ENCODE results near the gene OR5K2.

The OR5K2 gene

GRCh38 chr3:98522544-98523281 is 25.2 kb downstream of the OR5K2 start, which contains the start of gene CLDND1:
Gene CLDND1, minus strand, starts transcription at chr3:98522902. Its CDS starts 1,478 bp downstream, at chr3:98521424.
- Histone ChIP-seq H3K4me3 (ENCODE audit: low read depth, low read length) (peak within 1 kb of the TSS; percentile 90), H3K4me1 (ENCODE audit: control insufficient read depth, insufficient read depth, low read length, unreplicated experiment) (peaks cover 8% of the 10 kb centered on the region), H3K27me3 (ENCODE audit: insufficient read depth, low read length) (no peaks in the 10 kb centered on the region), H2AFZ (ENCODE audit: low read length, unreplicated experiment) (peak within 1 kb of the TSS; percentile 89), H3K27ac (ENCODE audit: low read depth, low read length) (peak within 1 kb of the TSS; percentile 84), H3K79me2 (ENCODE audit: control insufficient read depth, insufficient read depth, low read length, unreplicated experiment) (peaks cover 41% of the 10 kb centered on the region), H3K36me3 (ENCODE audit: insufficient read depth, low read length) (peaks cover 28% of the 10 kb centered on the region)

GRCh38 chr3:98525494-98525893 is 28.0 kb downstream of the OR5K2 start:
- Histone ChIP-seq H2AFZ (ENCODE audit: low read length, unreplicated experiment) (no peak overlapping the region), H3K4me3 (ENCODE audit: low read depth, low read length) (no peak overlapping the region), H3K4me1 (ENCODE audit: control insufficient read depth, insufficient read depth, low read length, unreplicated experiment) (peaks cover 8% of the 10 kb centered on the region), H3K36me3 (ENCODE audit: insufficient read depth, low read length) (peaks cover 5% of the 10 kb centered on the region; the same call in 1 of the 2 replicates), H3K79me2 (ENCODE audit: control insufficient read depth, insufficient read depth, low read length, unreplicated experiment) (peaks cover 20% of the 10 kb centered on the region), H3K27ac (ENCODE audit: low read depth, low read length) (no peak overlapping the region), H3K27me3 (ENCODE audit: insufficient read depth, low read length) (no peaks in the 10 kb centered on the region)

GRCh38 chr3:98528474-98529346 is 31.2 kb downstream of the OR5K2 start:
- Histone ChIP-seq H3K4me1 (ENCODE audit: control insufficient read depth, insufficient read depth, low read length, unreplicated experiment) (no peaks in the 10 kb centered on the region), H2AFZ (ENCODE audit: low read length, unreplicated experiment) (no peak overlapping the region), H3K79me2 (ENCODE audit: control insufficient read depth, insufficient read depth, low read length, unreplicated experiment) (no peaks in the 10 kb centered on the region), H3K36me3 (ENCODE audit: insufficient read depth, low read length) (no peaks in the 10 kb centered on the region), H3K4me3 (ENCODE audit: low read depth, low read length) (no peak overlapping the region), H3K27me3 (ENCODE audit: insufficient read depth, low read length) (peaks cover 13% of the 10 kb centered on the region; the same call in 1 of the 2 replicates), H3K27ac (ENCODE audit: low read depth, low read length) (no peak overlapping the region)

- no peaks in the 10 kb centered on the region for H3K79me2 ChIP-seq (ENCODE audit: control insufficient read depth, insufficient read depth, low read length, unreplicated experiment)
- no peak overlapping the region for H3K4me3 ChIP-seq (ENCODE audit: low read depth, low read length)
- no peak overlapping the region for H3K27ac ChIP-seq (ENCODE audit: low read depth, low read length)
- H3K36me3 ChIP-seq (ENCODE audit: insufficient read depth, low read length): no peaks in the 10 kb centered on the region
- H2AFZ ChIP-seq (ENCODE audit: low read length, unreplicated experiment): no peak overlapping the region
- H3K4me1 ChIP-seq (ENCODE audit: control insufficient read depth, insufficient read depth, low read length, unreplicated experiment): no peaks in the 10 kb centered on the region
- peaks cover 13% of the 10 kb centered on the region; the same call in 1 of the 2 replicates for H3K27me3 ChIP-seq (ENCODE audit: insufficient read depth, low read length)
These were observed 32.5 kb downstream of the OR5K2 start for GRCh38 chr3:98529856-98530459.

GRCh38 chr3:98530676-98531075 is 33.2 kb downstream of the OR5K2 start:
- Histone ChIP-seq H3K27ac (ENCODE audit: low read depth, low read length) (no peak overlapping the region), H2AFZ (ENCODE audit: low read length, unreplicated experiment) (no peak overlapping the region), H3K79me2 (ENCODE audit: control insufficient read depth, insufficient read depth, low read length, unreplicated experiment) (no peaks in the 10 kb centered on the region), H3K4me1 (ENCODE audit: control insufficient read depth, insufficient read depth, low read length, unreplicated experiment) (no peaks in the 10 kb centered on the region), H3K27me3 (ENCODE audit: insufficient read depth, low read length) (peaks cover 13% of the 10 kb centered on the region; the same call in 1 of the 2 replicates), H3K4me3 (ENCODE audit: low read depth, low read length) (no peak overlapping the region), H3K36me3 (ENCODE audit: insufficient read depth, low read length) (no peaks in the 10 kb centered on the region)

GRCh38 chr3:98531622-98532274 is 34.3 kb downstream of the OR5K2 start, which contains the start of gene GPR15:
Gene GPR15, plus strand, starts transcription at chr3:98531978. Its CDS starts 56 bp downstream, at chr3:98532034.
- H3K27me3 ChIP-seq (ENCODE audit: insufficient read depth, low read length): peaks cover 13% of the 10 kb centered on the region; the same call in 1 of the 2 replicates
- H3K4me1 ChIP-seq (ENCODE audit: control insufficient read depth, insufficient read depth, low read length, unreplicated experiment): no peaks in the 10 kb centered on the region
- H2AFZ ChIP-seq (ENCODE audit: low read length, unreplicated experiment): no peak within 1 kb of the TSS
- H3K27ac ChIP-seq (ENCODE audit: low read depth, low read length): no peak within 1 kb of the TSS
- H3K36me3 ChIP-seq (ENCODE audit: insufficient read depth, low read length): no peaks in the 10 kb centered on the region
- H3K4me3 ChIP-seq (ENCODE audit: low read depth, low read length): no peak within 1 kb of the TSS
- no peaks in the 10 kb centered on the region for H3K79me2 ChIP-seq (ENCODE audit: control insufficient read depth, insufficient read depth, low read length, unreplicated experiment)

- H3K79me2 ChIP-seq (ENCODE audit: control insufficient read depth, insufficient read depth, low read length, unreplicated experiment): no peaks in the 10 kb centered on the region
- no peaks in the 10 kb centered on the region for H3K36me3 ChIP-seq (ENCODE audit: insufficient read depth, low read length)
- H3K4me3 ChIP-seq (ENCODE audit: low read depth, low read length): no peak overlapping the region
- H3K27me3 ChIP-seq (ENCODE audit: insufficient read depth, low read length): peaks cover 13% of the 10 kb centered on the region; the same call in 1 of the 2 replicates
- H3K4me1 ChIP-seq (ENCODE audit: control insufficient read depth, insufficient read depth, low read length, unreplicated experiment): no peaks in the 10 kb centered on the region
- no peak overlapping the region for H3K27ac ChIP-seq (ENCODE audit: low read depth, low read length)
- H2AFZ ChIP-seq (ENCODE audit: low read length, unreplicated experiment): no peak overlapping the region
These were observed 34.8 kb downstream of the OR5K2 start for GRCh38 chr3:98532275-98532637.

GRCh38 chr3:98532709-98533571 is 35.5 kb downstream of the OR5K2 start:
- H3K4me3 ChIP-seq (ENCODE audit: low read depth, low read length): no peak overlapping the region
- H3K36me3 ChIP-seq (ENCODE audit: insufficient read depth, low read length): no peaks in the 10 kb centered on the region
- H3K4me1 ChIP-seq (ENCODE audit: control insufficient read depth, insufficient read depth, low read length, unreplicated experiment): no peaks in the 10 kb centered on the region
- H3K27ac ChIP-seq (ENCODE audit: low read depth, low read length): no peak overlapping the region
- no peak overlapping the region for H2AFZ ChIP-seq (ENCODE audit: low read length, unreplicated experiment)
- H3K79me2 ChIP-seq (ENCODE audit: control insufficient read depth, insufficient read depth, low read length, unreplicated experiment): no peaks in the 10 kb centered on the region
- peaks cover 13% of the 10 kb centered on the region; the same call in 1 of the 2 replicates for H3K27me3 ChIP-seq (ENCODE audit: insufficient read depth, low read length)

GRCh38 chr3:98534168-98534567 is 36.7 kb downstream of the OR5K2 start:
- H3K27me3 ChIP-seq (ENCODE audit: insufficient read depth, low read length): peaks cover 13% of the 10 kb centered on the region; the same call in 1 of the 2 replicates
- H3K27ac ChIP-seq (ENCODE audit: low read depth, low read length): no peak overlapping the region
- H2AFZ ChIP-seq (ENCODE audit: low read length, unreplicated experiment): no peak overlapping the region
- H3K36me3 ChIP-seq (ENCODE audit: insufficient read depth, low read length): no peaks in the 10 kb centered on the region
- no peak overlapping the region for H3K4me3 ChIP-seq (ENCODE audit: low read depth, low read length)
- H3K4me1 ChIP-seq (ENCODE audit: control insufficient read depth, insufficient read depth, low read length, unreplicated experiment): no peaks in the 10 kb centered on the region
- no peaks in the 10 kb centered on the region for H3K79me2 ChIP-seq (ENCODE audit: control insufficient read depth, insufficient read depth, low read length, unreplicated experiment)
